Endometrial microvascular endothelial cells (primary cell): ENCODE results near the gene AMFR. TPM values are rescaled to one million over a fixed set of nuclear protein-coding genes. Genes with fewer than 3 reads are reported as not detected.
"Not testable (repeated sequence)": the region's sequence is repeated elsewhere in the genome, so short reads cannot be mapped to it uniquely, and the experiment has no call there.

Source experiments
- in situ Hi-C: cut with HindIII; loops from 2 replicates; pipeline ENCODE4 v1.10.0; 2017; ENCODE audit warnings: low sequenced_read_pairs, low pct_unique_long_range_greater_than_20kb; ENCODE audit errors: inconsistent ontology term
- total RNA-seq: library from RNA; depleted of rRNA; stranded (reverse); fragments of >200 nt; gene quantifications from one replicate; pipeline ENCODE4 v1.2.3, GENCODE V29; 2015; ENCODE audit errors: inconsistent ontology term

Gene AMFR
- total RNA-seq, 1 donor from 2014 or later = 116 TPM

DNA sequence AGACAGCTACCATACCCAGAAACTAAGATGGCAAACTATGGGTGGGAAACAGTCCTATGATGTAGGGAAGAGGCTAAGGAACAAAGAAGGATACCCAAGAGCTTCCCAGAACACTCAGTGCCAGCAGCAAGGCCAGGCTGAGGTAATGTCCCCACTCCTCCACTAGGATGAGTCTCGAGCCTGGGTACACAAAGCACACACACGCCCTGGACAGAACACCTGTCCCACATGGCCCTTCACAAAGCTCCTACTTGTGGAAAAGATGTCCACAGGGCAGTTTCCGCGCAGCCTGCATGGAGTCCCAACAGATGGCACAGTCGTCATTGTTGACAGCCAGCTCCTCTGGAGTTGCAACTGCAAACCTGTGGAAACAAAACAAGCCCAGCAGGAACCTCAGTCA, 23.9 kb downstream of the AMFR start:
- in situ Hi-C loops = no loop called here

- in situ Hi-C loops = no loop called here
Observed at GRCh38 chr16:56400458-56400857, 24.9 kb downstream of the AMFR start.

- in situ Hi-C loops = no loop called here
Observed at GRCh38 chr16:56399486-56399885, 25.9 kb downstream of the AMFR start.

- in situ Hi-C loops = no loop called here
Observed at GRCh38 chr16:56399047-56399446, 26.3 kb downstream of the AMFR start.

DNA sequence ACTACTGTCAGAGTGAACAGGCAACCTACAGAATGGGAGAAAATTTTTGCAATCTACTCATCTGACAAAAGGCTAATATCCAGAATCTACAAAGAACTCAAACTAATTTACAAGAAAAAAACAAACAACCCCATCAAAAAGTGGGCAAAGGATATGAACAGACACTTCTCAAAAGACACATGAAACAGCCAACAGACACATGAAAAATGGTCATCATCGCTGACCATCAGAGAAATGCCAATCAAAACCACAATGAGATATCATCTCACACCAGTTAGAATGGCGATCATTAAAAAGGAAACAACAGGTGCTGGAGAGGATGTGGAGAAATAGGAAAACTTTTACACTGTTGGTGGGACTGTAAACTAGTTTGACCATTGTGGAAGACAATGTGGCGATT, 28.6 kb downstream of the AMFR start:
- in situ Hi-C loops = not testable (repeated sequence)

DNA sequence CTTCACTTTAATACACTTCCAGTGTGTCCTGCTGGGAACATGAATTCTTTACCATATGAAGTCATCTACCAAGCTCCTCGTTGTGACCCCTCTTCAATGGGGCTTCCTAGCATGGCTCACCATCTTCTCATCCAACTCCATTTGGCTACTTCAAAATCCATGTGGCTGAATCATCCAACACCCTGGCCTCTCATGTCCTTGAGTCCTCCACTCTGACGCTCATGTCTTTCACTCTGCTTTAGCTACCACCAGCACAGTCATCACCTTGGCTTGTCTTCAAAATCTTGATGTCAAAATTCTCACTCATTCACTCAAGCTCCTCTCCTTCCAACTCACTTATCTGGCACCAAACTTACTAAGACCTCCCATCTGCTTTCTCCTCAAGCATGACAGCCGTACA, 35.8 kb downstream of the AMFR start:
- in situ Hi-C loops = no loop called here

DNA sequence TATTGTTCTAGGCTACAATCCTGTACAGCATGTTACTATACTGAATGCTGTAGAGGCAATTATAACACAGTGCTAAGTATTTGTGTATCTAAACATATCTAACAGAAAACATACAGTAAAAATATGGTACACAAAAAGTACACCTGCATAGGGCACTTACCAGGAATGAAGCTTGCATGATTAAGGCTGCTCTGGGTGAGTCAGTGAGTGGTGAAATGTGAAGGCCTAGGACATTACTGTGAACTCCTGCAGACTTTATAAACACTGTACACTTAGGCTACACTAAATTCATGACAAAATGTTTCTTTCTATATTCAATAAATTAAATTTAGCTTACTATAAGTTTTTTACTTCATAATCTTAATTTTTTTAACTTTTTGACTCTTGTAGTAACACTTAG, 37.1 kb downstream of the AMFR start:
- in situ Hi-C loops = no loop called here

- in situ Hi-C loops = no loop called here
Observed at GRCh38 chr16:56387396-56387795, 37.9 kb downstream of the AMFR start.

GRCh38 chr16:56384074-56384721, 41.1 kb downstream of the AMFR start:
- in situ Hi-C loops = no loop called here

- in situ Hi-C loops = no loop called here
Observed at GRCh38 chr16:56382901-56383355, 42.4 kb downstream of the AMFR start.

DNA sequence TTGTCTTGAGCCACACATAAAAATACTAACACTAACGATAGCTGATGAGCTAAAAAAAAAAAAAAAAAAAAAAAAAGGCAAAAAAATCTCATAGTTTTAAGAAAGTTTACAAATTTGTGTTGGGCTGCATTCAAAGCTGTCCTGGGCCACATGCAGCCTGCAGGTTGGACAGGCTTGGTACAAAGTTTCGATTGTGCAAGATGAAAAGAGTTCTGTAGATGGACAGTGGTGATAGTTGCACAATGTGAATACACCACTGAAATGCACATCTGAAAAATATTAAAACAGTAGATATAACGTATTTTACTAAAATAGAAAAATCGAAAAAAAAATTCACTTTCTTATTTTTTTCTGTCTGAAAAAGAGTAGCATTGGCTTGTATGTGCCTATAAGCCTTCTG, 42.9 kb downstream of the AMFR start:
- in situ Hi-C loops = no loop called here

GRCh38 chr16:56380778-56381485, 44.4 kb downstream of the AMFR start:
- in situ Hi-C loops = not testable (repeated sequence)

- in situ Hi-C loops = not testable (repeated sequence)
Observed at GRCh38 chr16:56379044-56379443, 46.3 kb downstream of the AMFR start.

- in situ Hi-C loops = not testable (repeated sequence)
Observed at GRCh38 chr16:56375792-56376191, 49.6 kb downstream of the AMFR start.

DNA sequence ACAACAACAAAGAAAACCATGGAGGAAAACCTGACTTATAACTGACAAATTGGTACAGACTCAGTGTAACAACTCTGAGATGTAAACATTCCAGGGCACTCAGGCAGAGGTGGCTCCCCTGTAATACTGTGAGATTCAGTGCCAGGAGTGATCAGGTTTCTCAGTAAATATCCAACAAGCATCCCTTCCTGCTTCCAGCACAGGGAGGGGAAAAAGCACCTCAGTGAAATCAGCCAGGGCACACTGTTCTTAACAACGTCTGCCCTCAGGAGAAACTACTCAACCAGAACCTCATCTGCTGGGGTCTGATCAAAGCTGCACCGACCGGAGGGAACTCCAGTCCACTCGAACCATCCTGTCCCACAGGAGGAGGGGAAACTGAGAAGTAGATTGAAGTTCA, 52.3 kb downstream of the AMFR start:
- in situ Hi-C loops = no loop called here

GRCh38 chr16:56372013-56372634, 53.2 kb downstream of the AMFR start:
- in situ Hi-C loops = no loop called here

GRCh38 chr16:56371660-56371937, 53.7 kb downstream of the AMFR start:
- in situ Hi-C loops = no loop called here

DNA sequence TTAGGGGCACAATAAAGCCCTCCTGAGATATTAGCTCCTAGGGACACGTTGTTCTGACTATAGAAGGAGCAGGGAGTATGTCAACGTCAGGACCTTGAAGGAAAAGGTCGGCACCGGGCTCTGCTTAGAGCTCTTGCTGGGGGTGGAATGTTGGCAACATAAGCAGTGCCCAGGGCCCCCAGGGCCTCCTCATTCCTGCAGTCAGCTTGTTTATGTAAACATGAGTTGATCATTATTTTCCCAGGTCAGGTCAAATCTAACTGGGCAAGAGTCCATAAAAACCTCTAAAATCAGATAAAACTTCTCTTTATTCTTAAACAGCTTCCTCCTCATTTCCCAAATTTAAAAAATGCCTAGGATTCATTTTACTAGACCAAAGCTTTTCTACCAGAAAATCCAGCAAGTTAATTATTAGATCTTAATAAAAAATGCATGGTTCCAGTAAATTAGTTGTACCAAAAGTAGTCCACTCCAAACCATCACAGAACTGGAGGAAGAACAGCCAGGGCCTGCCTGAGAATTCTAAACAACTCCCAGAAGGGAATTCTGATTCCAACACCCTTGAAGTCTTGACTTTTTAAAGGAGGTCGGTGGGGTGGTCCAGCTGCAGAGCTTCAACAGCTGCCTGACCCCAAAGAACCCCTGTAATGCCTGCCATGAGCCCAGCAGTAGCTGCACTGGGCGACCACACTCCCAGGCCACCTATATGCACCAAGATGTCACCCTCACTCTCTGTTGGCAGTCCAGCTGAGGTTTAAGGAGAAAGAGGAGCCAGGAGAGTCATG, 54.3 kb downstream of the AMFR start:
- in situ Hi-C loops = no loop called here

GRCh38 chr16:56370185-56370874, 55.0 kb downstream of the AMFR start:
- in situ Hi-C loops = no loop called here
